Measurements from ENCODE around the gene TCF4.

TCF4 gene

DNA sequence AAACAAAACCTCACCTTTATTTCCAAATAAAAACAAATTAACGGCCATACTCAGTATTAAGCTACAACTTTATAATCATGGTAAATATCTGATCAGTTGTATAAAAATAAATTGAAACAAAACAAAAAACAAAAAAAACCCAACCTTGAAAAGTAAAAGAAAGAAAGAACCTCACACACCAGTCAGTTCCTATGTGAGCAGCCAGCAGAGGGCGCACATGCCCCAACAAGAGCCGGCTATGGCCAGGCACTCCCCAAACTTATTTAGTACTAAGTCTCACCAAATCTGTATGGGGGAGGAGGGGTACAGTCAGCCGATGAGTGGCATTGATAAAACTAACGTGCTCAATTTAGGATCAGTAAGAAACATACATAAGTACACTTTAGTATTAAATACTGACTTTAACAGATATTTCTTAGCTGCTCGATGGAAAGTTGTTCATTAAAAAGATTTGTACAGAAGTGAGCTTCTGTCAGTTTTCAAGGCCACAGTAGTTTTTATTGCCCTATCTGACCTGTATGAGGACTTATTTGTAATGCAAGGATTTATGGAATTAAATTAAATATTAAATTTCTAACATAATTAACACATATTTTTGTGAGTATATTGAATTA lies 172.6 kb downstream of the TCF4 start:
- TF ChIP-seq POLR2A (IDR thresholded peaks at IDR 0.05; ENCODE audit: low read depth, low read length) = no peak
- DNase-seq (ENCODE audit: insufficient read length, low spot score) (no peak), FAIRE-seq (peak; percentile 15)

GRCh38 chr18:55414475-55414874 lies 173.5 kb downstream of the TCF4 start:
- FAIRE-seq (no peak), DNase-seq (ENCODE audit: insufficient read length, low spot score) (no peak)
- TF ChIP-seq POLR2A (IDR thresholded peaks at IDR 0.05; ENCODE audit: low read depth, low read length) = no peak

- FAIRE-seq (peak; percentile 11), DNase-seq (ENCODE audit: insufficient read length, low spot score) (no peak)
- no peak for TF ChIP-seq POLR2A (IDR thresholded peaks at IDR 0.05; ENCODE audit: low read depth, low read length)
Measured at GRCh38 chr18:55413474-55413873, 174.5 kb downstream of the TCF4 start.

DNA sequence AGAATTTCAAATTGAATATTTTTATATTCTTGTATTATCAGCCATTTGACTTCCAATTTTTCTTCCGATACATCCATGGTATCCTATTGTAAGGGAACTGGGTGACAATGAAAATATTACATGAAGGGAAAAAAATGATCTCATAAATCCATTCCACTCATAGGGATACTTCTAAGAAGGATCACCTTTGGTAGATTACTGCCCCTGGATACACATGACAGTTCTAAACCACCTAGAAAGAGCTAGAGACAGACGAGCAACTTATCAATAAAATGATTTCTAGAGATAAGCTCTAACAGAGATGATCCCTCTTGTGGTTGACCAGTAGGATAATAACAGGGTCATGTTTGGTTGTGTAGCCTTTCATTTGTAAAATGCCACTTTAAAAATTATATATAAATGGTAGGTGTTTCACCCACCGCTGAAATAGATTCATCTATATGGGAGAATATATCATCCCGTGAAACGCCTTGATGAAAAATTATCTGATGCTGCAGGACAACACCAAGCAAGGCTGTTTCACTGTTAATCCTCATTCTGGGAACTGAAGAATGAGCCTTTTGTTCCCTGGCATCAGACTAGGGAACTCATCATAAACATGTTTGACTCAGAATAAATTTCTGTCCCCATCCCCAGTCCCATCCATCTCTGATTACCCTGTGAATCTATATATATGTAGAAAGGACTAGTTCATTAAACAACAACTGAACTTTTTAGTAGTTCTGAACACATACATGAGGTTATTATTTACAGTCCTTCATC lies 180.0 kb downstream of the TCF4 start:
- no peak for FAIRE-seq
- no peak for TF ChIP-seq POLR2A (IDR thresholded peaks at IDR 0.05; ENCODE audit: low read depth, low read length)
- DNase-seq (ENCODE audit: insufficient read length, low spot score) = no peak

DNA sequence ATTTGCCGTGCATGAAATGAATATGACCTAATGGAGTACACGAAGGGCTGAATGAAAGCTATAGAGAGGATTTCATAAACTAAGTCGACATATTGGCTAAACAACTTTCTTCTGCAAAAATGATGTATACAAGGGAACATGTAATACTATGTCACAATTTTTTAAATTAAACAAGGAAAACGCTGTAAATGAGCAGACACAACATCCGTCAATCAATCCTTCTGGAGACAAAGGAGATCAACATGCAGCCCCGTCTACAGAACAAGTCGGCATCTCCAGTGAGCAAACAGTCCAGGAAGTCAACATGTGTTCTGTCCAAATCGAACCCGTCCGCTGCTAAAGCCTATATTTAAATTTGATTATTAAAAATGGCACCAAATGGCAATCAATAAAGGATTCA lies 180.8 kb downstream of the TCF4 start:
- no peak for DNase-seq (ENCODE audit: insufficient read length, low spot score)
- FAIRE-seq = no peak
- no peak for TF ChIP-seq POLR2A (IDR thresholded peaks at IDR 0.05; ENCODE audit: low read depth, low read length)

- no peak for DNase-seq (ENCODE audit: insufficient read length, low spot score)
Measured at GRCh38 chr18:55406451-55406991, 181.5 kb downstream of the TCF4 start.

DNA sequence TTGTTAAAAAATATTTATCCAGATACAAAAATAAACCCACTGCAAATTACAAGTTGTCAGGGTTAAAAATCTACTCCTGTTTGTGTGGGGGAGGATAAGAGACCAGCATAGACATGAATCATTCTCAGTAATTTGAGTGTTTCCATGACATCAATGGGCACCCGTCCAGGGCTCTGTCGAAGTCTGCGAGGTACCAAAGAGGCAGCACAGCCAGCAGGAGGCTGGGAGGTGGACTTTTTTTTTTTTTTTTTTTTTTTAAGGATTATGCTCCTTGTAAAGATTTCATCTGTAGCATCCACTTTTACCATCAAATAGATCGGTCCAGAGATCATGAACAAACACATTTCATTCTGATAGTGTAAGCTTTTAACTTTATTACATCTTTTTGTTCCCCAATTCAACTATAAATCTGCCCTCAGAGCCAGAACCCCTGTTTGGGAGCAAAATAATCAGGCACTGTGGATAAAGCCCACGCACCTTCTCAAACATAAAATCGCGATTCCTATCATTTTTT lies 182.0 kb downstream of the TCF4 start:
- TF ChIP-seq POLR2A (IDR thresholded peaks at IDR 0.05; ENCODE audit: low read depth, low read length) = no peak
- FAIRE-seq = peak; percentile 15
- DNase-seq (ENCODE audit: insufficient read length, low spot score) = no peak

More at GRCh38 chr18:55406451-55406991, 181.5 kb downstream of the TCF4 start:
- FAIRE-seq = no peak
- TF ChIP-seq POLR2A (IDR thresholded peaks at IDR 0.05; ENCODE audit: low read depth, low read length) = no peak

DNA sequence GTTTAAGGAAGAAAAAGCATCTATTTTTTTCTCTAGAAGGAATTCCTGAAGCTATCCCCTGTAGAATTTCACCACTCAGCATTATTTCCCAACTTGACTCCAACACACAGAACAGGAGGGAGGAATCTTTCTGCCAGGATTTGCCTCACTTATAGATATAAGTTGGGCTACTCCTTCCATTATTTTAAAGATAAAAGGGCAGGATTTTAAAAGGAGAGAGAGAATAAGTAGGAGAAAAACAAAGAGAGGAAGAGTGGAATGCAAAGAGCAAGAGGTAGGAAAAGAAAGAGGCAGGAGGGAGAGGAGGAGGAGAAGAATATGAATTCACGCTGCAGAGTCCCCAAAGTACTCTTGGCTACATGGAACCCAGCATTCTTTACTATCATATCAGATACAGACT lies 182.5 kb downstream of the TCF4 start:
- no peak for FAIRE-seq
- no peak for DNase-seq (ENCODE audit: insufficient read length, low spot score)
- no peak for TF ChIP-seq POLR2A (IDR thresholded peaks at IDR 0.05; ENCODE audit: low read depth, low read length)

DNA sequence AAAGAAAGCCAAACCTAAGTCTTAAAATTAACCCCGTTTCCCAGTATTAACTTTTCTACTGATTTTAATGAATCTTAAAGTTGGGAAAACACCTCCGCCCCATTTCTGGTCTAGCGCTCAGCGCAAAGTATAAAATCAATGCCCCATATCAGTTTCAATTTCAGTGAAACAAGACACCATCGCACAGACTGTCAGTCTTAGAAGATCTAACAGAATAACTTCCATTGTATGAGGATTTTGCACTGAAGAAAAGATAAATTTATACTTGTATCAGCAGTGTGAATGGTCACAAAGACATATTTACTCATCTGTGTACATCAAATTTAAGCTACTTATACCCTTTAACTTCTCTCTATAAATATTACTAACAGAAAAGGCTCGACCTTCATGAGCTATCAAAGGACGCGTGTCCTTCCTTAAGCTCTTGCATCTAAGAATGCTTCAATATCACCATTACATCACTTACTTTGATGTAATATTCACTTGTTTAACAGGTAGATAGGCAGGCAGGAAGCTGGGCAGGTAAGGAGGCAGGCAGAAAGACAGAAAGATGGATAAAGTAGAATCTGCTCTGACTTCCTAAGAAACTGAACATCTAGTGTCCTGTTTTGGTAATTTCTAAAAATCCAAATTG lies 183.0 kb downstream of the TCF4 start:
- TF ChIP-seq POLR2A (IDR thresholded peaks at IDR 0.05; ENCODE audit: low read depth, low read length) = no peak
- no peak for DNase-seq (ENCODE audit: insufficient read length, low spot score)
- FAIRE-seq = no peak

GRCh38 chr18:55404136-55404830 lies 183.7 kb downstream of the TCF4 start:
- DNase-seq (ENCODE audit: insufficient read length, low spot score) (no peak), FAIRE-seq (no peak)
- TF ChIP-seq POLR2A (IDR thresholded peaks at IDR 0.05; ENCODE audit: low read depth, low read length) = no peak

GRCh38 chr18:55403421-55403949 lies 184.5 kb downstream of the TCF4 start:
- TF ChIP-seq POLR2A (IDR thresholded peaks at IDR 0.05; ENCODE audit: low read depth, low read length) = no peak
- FAIRE-seq (no peak), DNase-seq (ENCODE audit: insufficient read length, low spot score) (no peak)

- FAIRE-seq = no peak
- DNase-seq (ENCODE audit: insufficient read length, low spot score) = no peak
- TF ChIP-seq POLR2A (IDR thresholded peaks at IDR 0.05; ENCODE audit: low read depth, low read length) = no peak
Measured at GRCh38 chr18:55402731-55403405, 185.1 kb downstream of the TCF4 start.

GRCh38 chr18:55401638-55402191 lies 186.3 kb downstream of the TCF4 start:
- DNase-seq (ENCODE audit: insufficient read length, low spot score) (no peak), FAIRE-seq (peak; percentile 92)
- TF ChIP-seq POLR2A (IDR thresholded peaks at IDR 0.05; ENCODE audit: low read depth, low read length) = no peak

All from H54 (cell line).